ENCODE measurements around the gene STYX. TPM values are rescaled to one million over a fixed set of nuclear protein-coding genes. Genes with fewer than 3 reads are reported as not detected.

The STYX gene
- total RNA-seq, 1 experiment from 2014 or later = 22.8 TPM

GRCh38 chr14:52748647-52749292 is 18.8 kb downstream of the STYX start:
- H3K27ac Mint-ChIP-seq = peak overlapping the region; percentile 89; the same call in 1 of the 2 replicates
- CTCF ChIA-PET = no interaction called here

More at GRCh38 chr14:52748647-52749292, 18.8 kb downstream of the STYX start:
- Mint-ChIP-seq H3K27me3 (ENCODE audit: low read depth) (no peaks in the 10 kb centered on the region), H3K9me3 (no peaks in the 10 kb centered on the region), H3K36me3 (peaks cover 32% of the 10 kb centered on the region), H3K4me1 (no peaks in the 10 kb centered on the region), H3K4me3 (no peak overlapping the region)
- DNase-seq (ENCODE audit: low spot score) = no peak
- no peak for ATAC-seq
- POLR2A ChIA-PET = no interaction called here
- no peak for TF ChIP-seq IRF2 (CRISPR knock-in tag; IDR thresholded peaks at IDR 0.05; ENCODE audit: borderline replicate concordance, low read depth)
- TF ChIP-seq FOXP1 (CRISPR knock-in tag; IDR thresholded peaks at IDR 0.05; ENCODE audit: borderline replicate concordance) = no peak
- no peak for TF ChIP-seq ZSCAN18 (CRISPR knock-in tag; IDR thresholded peaks at IDR 0.05)
- no peak for TF ChIP-seq ZNF219 (CRISPR knock-in tag; IDR thresholded peaks at IDR 0.05; ENCODE audit: borderline replicate concordance)
- TF ChIP-seq SMAD3 (CRISPR knock-in tag; IDR thresholded peaks at IDR 0.05; ENCODE audit: borderline replicate concordance) = no peak
- TF ChIP-seq ZMAT4 (CRISPR knock-in tag; IDR thresholded peaks at IDR 0.05) = no peak
- no peak for TF ChIP-seq E2F4 (CRISPR knock-in tag; IDR thresholded peaks at IDR 0.05; ENCODE audit: borderline replicate concordance, low read depth)
- TF ChIP-seq USF1 (CRISPR knock-in tag; IDR thresholded peaks at IDR 0.05) = no peak
- no peak for TF ChIP-seq HMGA2 (CRISPR knock-in tag; IDR thresholded peaks at IDR 0.05)
- no peak for TF ChIP-seq PRDM15 (CRISPR knock-in tag; IDR thresholded peaks at IDR 0.05)
- no peak for TF ChIP-seq TEAD4 (CRISPR knock-in tag; IDR thresholded peaks at IDR 0.05)
- no peak for TF ChIP-seq ZNF317 (CRISPR knock-in tag; IDR thresholded peaks at IDR 0.05; ENCODE audit: borderline replicate concordance, low read depth)
- no peak for TF ChIP-seq ELF4 (CRISPR knock-in tag; IDR thresholded peaks at IDR 0.05; ENCODE audit: low read depth)
- no peak for TF ChIP-seq GRHL2 (CRISPR knock-in tag; IDR thresholded peaks at IDR 0.05; ENCODE audit: insufficient replicate concordance, severe bottlenecking)
- no peak for TF ChIP-seq KAT7 (CRISPR knock-in tag; IDR thresholded peaks at IDR 0.05; ENCODE audit: borderline replicate concordance)
- no peak for TF ChIP-seq MLX (CRISPR knock-in tag; IDR thresholded peaks at IDR 0.05)
- TF ChIP-seq CREM (CRISPR knock-in tag; IDR thresholded peaks at IDR 0.05) = no peak
